ENCODE data around the gene SCAF8. TPM values are rescaled to one million over a fixed set of nuclear protein-coding genes. Genes with fewer than 3 reads are reported as not detected.

Gene SCAF8
- total and polyA plus RNA-seq, 9 of the 15 experiments (the other 6 are each of a cell fraction or from before 2014, with no cell fraction given) = 10.5 to 46.6 (median 23.2) TPM

DNA sequence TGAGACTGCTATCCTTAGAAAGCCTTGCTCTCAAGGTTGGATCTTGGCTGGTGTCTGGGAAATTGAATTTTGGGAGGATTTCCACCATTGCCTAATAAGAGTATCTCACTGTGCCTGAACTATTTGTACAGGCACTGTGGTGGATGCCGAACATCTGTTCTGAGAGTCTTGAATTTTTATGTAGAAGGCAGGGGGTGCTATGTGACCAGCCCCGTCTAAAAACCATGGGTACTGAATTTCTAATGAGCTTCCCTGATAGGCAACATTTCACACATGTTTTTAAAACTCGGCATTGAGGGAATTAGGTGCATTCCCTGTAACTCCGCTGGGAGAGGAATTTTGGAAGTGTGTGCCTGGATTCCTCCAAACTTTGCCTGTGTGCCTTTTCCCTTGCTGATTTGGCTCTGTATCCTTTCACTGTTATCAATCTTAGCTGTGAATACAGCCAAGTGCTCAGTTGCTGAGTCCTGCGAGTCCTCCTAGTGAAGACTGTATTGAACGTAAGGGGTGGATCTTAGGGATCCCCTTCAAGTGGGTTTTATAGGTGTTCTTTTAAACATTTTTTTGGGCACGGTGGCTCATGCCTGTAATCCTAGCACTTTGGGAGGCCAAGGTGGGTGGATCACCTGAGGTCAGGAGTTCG, 27.6 kb upstream of the SCAF8 start:
- H3K4me3 ChIP-seq = no peak overlapping the region
- no peaks in the 10 kb centered on the region for H3K36me3 ChIP-seq (ENCODE audit: control insufficient read depth, insufficient read depth, low read length)
- ATAC-seq = peak; percentile 70
- no peaks in the 10 kb centered on the region; a peak in 2 of 5 replicates for H3K4me1 ChIP-seq (replicated peaks in 1 of 2; ENCODE audit: control insufficient read depth in 2 of 2, insufficient read depth in 2 of 2, low read length in 2 of 2)
- peak overlapping the region; percentile 20; the same call in 1 of the 2 replicates for H3K4me2 ChIP-seq (ENCODE audit: insufficient read depth, low read length)
- H3K9me1 ChIP-seq (ENCODE audit: control insufficient read depth, insufficient read depth, low read length) = no peaks in the 10 kb centered on the region
- no peaks in the 10 kb centered on the region for H3K9me3 ChIP-seq (replicated peaks; ENCODE audit: control insufficient read depth, insufficient read depth, low read depth, low read length)
- H3K27ac ChIP-seq (ENCODE audit: extremely low read depth, low read depth, low read length) = no peak overlapping the region
- in situ Hi-C loops (cut with MboI) (no loop called here), intact Hi-C loops (cut with micrococcal nuclease) (loop anchor here (1.0 kb wide), 1 partner anchor 100 kb away; no protein-coding TSS in a partner anchor)
- WGBS (ENCODE audit: insufficient coverage, low coverage, missing lambda C conversion rate) = 16% methylated on average over 8 of the region's 8 CpGs
- H4K20me1 ChIP-seq (replicated peaks; ENCODE audit: control insufficient read depth, insufficient read depth, low read length) = no peaks in the 10 kb centered on the region
- DNase-seq (ENCODE audit: extremely low read depth in 1 of 4, low spot score in 3 of 4) = peak in 1 of 4 experiments; percentile 30
- H3K9ac ChIP-seq (ENCODE audit: insufficient read depth in 1 of 2, low read depth in 2 of 2, low read length in 2 of 2) = no peak overlapping the region
- H3K79me2 ChIP-seq (ENCODE audit: control insufficient read depth, insufficient read depth, low read length) = no peaks in the 10 kb centered on the region
- TF ChIP-seq RAD21 (CRISPR knock-in tag; conservative IDR thresholded peaks at IDR 0.05 in 1 of 2, IDR thresholded peaks at IDR 0.05 in 1 of 2) (peak; percentile 16 to 57; a peak in 3 of 4 replicates), ARNT (IDR thresholded peaks at IDR 0.05) (no peak), REST (IDR thresholded peaks at IDR 0.05; ENCODE audit: borderline replicate concordance) (peak; percentile 50; the same call in 1 of the 2 replicates), REST (CRISPR knock-in tag; IDR thresholded peaks at IDR 0.05; ENCODE audit: low read depth) (no peak), NFXL1 (CRISPR knock-in tag; IDR thresholded peaks at IDR 0.05) (no peak), RBM25 (IDR thresholded peaks at IDR 0.05; ENCODE audit: low read depth, low read length, severe bottlenecking) (peak; percentile 37), CTCF (IDR thresholded peaks at IDR 0.05 in 2 of 3, conservative IDR thresholded peaks at IDR 0.05 in 1 of 3; ENCODE audit: insufficient read depth in 2 of 3, low read depth in 1 of 3, low read length in 3 of 3) (peak; percentile 32 to 57 (median 48); a peak in 5 of 6 replicates), HNRNPL (IDR thresholded peaks at IDR 0.05; ENCODE audit: low read depth, low read length) (no peak)
- TF ChIP-seq, protein P1, sequence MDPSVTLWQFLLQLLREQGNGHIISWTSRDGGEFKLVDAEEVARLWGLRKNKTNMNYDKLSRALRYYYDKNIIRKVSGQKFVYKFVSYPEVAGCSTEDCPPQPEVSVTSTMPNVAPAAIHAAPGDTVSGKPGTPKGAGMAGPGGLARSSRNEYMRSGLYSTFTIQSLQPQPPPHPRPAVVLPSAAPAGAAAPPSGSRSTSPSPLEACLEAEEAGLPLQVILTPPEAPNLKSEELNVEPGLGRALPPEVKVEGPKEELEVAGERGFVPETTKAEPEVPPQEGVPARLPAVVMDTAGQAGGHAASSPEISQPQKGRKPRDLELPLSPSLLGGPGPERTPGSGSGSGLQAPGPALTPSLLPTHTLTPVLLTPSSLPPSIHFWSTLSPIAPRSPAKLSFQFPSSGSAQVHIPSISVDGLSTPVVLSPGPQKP (CRISPR knock-in tag; IDR thresholded peaks at IDR 0.05) = no peak
- BruUV-seq (replicated peaks) = no TSS peak
- ChIA-PET POLR2A (no interaction called here), CTCF (ENCODE audit: low intra/inter-chr PET ratio) (interaction anchor here (0.8 kb wide), 1 partner anchor 98 kb away, joined by 3 read pairs; no protein-coding TSS in a partner anchor)
- FAIRE-seq = no peak
- peaks cover 8 to 10% of the 10 kb centered on the region in 2 experiments; a peak in 2 of 5 replicates for H3K27me3 ChIP-seq (ENCODE audit: control insufficient read depth in 2 of 2, insufficient read depth in 2 of 2, low read length in 2 of 2)
- H2AFZ ChIP-seq (ENCODE audit: low read depth, low read length) = peak overlapping the region; percentile 46; the same call in 1 of the 2 replicates

Measured in K562 (cell line).